ENCODE results near the gene COL6A3. TPM values are rescaled to one million over a fixed set of nuclear protein-coding genes. Genes with fewer than 3 reads are reported as not detected.

Gene COL6A3
- total RNA-seq, 6 experiments from 2014 or later, result 4.5 to 21.1 (median 8.8) TPM

GRCh38 chr2:237434866-237435311 lies 20.9 kb upstream of the COL6A3 start:
- H3K36me3 ChIP-seq, result no peaks in the 10 kb centered on the region
- 23% methylated on average over 4 of the region's 14 CpGs for WGBS (ENCODE audit: insufficient coverage, low coverage, low lambda C conversion rate, missing lambda C conversion rate)
- H3K4me1 ChIP-seq, result no peaks in the 10 kb centered on the region
- peak; percentile 23 to 41 (median 34) for ATAC-seq
- no peak for TF ChIP-seq POLR2A (IDR thresholded peaks at IDR 0.05)
- TF ChIP-seq, protein P1, sequence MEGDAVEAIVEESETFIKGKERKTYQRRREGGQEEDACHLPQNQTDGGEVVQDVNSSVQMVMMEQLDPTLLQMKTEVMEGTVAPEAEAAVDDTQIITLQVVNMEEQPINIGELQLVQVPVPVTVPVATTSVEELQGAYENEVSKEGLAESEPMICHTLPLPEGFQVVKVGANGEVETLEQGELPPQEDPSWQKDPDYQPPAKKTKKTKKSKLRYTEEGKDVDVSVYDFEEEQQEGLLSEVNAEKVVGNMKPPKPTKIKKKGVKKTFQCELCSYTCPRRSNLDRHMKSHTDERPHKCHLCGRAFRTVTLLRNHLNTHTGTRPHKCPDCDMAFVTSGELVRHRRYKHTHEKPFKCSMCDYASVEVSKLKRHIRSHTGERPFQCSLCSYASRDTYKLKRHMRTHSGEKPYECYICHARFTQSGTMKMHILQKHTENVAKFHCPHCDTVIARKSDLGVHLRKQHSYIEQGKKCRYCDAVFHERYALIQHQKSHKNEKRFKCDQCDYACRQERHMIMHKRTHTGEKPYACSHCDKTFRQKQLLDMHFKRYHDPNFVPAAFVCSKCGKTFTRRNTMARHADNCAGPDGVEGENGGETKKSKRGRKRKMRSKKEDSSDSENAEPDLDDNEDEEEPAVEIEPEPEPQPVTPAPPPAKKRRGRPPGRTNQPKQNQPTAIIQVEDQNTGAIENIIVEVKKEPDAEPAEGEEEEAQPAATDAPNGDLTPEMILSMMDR (IDR thresholded peaks at IDR 0.05), result no peak
- no peaks in the 10 kb centered on the region for H3K27me3 ChIP-seq
- H3K27ac ChIP-seq, result no peak overlapping the region
- no peaks in the 10 kb centered on the region for H3K9me3 ChIP-seq
- intact Hi-C loops (cut with DNase I), result no loop called here
- no peak overlapping the region for H3K4me3 ChIP-seq
- DNase-seq, result no peak

GRCh38 chr2:237433920-237434676 lies 20.1 kb upstream of the COL6A3 start:
- Histone ChIP-seq H3K36me3 (no peaks in the 10 kb centered on the region), H3K4me3 (no peak overlapping the region), H3K4me1 (no peaks in the 10 kb centered on the region), H3K9me3 (no peaks in the 10 kb centered on the region), H3K27ac (no peak overlapping the region), H3K27me3 (no peaks in the 10 kb centered on the region)
- no peak for DNase-seq
- intact Hi-C loops (cut with DNase I), result no loop called here
- TF ChIP-seq POLR2A (IDR thresholded peaks at IDR 0.05), result no peak
- TF ChIP-seq, protein P1 (IDR thresholded peaks at IDR 0.05), result no peak
- no peak for ATAC-seq
- 36% methylated on average over 7 of the region's 13 CpGs for WGBS (ENCODE audit: insufficient coverage, low coverage, low lambda C conversion rate, missing lambda C conversion rate)

DNA sequence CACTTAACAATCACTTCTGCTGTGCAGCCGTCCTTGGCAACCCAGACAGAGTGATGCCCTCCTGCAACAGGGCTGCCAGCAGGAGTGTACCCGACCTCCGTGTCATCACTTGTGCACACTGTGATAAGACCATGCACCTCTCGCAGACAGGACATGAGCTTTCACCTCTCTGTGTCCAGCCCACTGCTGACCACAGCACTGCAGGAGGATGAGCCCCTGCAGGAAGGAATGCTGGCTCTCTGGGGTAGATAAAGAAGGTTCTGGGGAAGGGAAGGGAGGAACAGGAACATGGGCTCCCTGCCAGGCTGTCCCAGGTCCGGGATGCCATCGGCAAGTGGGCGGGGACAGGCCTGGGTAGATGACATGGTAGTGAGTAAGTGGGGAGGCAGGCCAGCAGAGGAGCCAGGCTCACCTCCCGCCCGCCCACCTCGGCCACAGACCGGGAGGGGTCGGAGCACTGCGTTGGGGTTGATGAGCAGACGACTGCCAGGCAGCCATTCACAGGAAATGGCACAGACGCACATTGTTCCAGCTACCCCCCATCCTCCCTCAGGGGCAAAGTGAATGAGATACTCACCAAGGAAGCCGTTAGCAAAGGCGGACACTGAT lies 18.6 kb upstream of the COL6A3 start:
- ATAC-seq (peak in 3 of 4 donors; percentile 17 to 31 (median 28)), DNase-seq (peak in 1 of 3 donors; percentile 55)
- WGBS (ENCODE audit: insufficient coverage, low coverage, low lambda C conversion rate, missing lambda C conversion rate), result 19% methylated on average over 11 of the region's 17 CpGs

DNA sequence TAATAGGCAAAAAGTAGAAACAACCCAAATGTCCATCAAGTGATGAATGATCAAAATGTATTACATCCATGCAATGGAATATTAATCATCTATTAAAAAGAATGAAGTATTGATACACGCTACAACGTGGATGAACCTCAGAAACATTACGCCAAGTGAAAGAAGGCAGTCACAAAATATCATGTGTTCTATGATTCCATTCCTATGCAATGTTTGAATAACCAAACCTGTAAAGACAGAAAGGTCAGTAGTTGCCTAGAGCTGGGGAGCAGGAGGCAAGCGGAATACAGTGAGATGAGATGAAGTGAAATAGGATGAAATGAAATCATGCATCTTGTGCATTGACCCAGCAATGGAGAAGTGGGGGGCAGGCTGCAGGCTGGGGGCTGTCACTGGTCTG lies 17.9 kb upstream of the COL6A3 start:
- no peaks in the 10 kb centered on the region for H3K9me3 ChIP-seq
- intact Hi-C loops (cut with DNase I), result no loop called here
- ATAC-seq (no peak), DNase-seq (no peak)
- no peaks in the 10 kb centered on the region for H3K36me3 ChIP-seq
- H3K27ac ChIP-seq, result no peak overlapping the region
- WGBS (ENCODE audit: insufficient coverage, low coverage, low lambda C conversion rate, missing lambda C conversion rate), result 70% methylated on average over 4 of the region's 4 CpGs
- no peak overlapping the region for H3K4me3 ChIP-seq
- H3K4me1 ChIP-seq, result no peaks in the 10 kb centered on the region
- TF ChIP-seq, protein P1 (IDR thresholded peaks at IDR 0.05), result no peak
- no peak for TF ChIP-seq POLR2A (IDR thresholded peaks at IDR 0.05)
- no peaks in the 10 kb centered on the region for H3K27me3 ChIP-seq

More for the DNA sequence above, 18.6 kb upstream of the COL6A3 start:
- H3K27ac ChIP-seq, result no peak overlapping the region
- no peaks in the 10 kb centered on the region for H3K4me1 ChIP-seq
- intact Hi-C loops (cut with DNase I), result no loop called here
- TF ChIP-seq, protein P1 (IDR thresholded peaks at IDR 0.05), result no peak
- no peak for TF ChIP-seq POLR2A (IDR thresholded peaks at IDR 0.05)
- no peak overlapping the region for H3K4me3 ChIP-seq
- H3K36me3 ChIP-seq, result no peaks in the 10 kb centered on the region
- no peaks in the 10 kb centered on the region for H3K27me3 ChIP-seq
- H3K9me3 ChIP-seq, result no peaks in the 10 kb centered on the region

Data from right lobe of liver (tissue), 6 donors.